Fibroblast of pulmonary artery (primary cell): ENCODE data around the gene TIE1.

Experiments used
- DNase-seq: peaks from one replicate; pipeline ENCODE4 v3.0.0-alpha.2; 2010; ENCODE audit warnings: low read depth
- H3K4me3 ChIP-seq: replicated peaks from 2 replicates; pipeline ENCODE4 v1.5.1; 2011; ENCODE audit warnings: low read depth, mild to moderate bottlenecking, control low read depth, low read length, moderate library complexity
- CTCF ChIP-seq: IDR thresholded peaks from 2 replicates; pipeline ENCODE4 v1.5.1; 2011; ENCODE audit warnings: mild to moderate bottlenecking, control low read depth, low read length, inconsistent platforms; ENCODE audit errors: missing control alignments

The TIE1 gene

GRCh38 chr1:43302721-43303470 is 2.1 kb downstream of the TIE1 start:
- H3K4me3 ChIP-seq = no peak overlapping the region
- TF ChIP-seq CTCF = no peak
- DNase-seq = no peak

- no peak for TF ChIP-seq CTCF
- H3K4me3 ChIP-seq = no peak overlapping the region
- DNase-seq = no peak
Measured at GRCh38 chr1:43303471-43304313, 2.9 kb downstream of the TIE1 start.

GRCh38 chr1:43304314-43304681 is 3.5 kb downstream of the TIE1 start:
- no peak for TF ChIP-seq CTCF
- DNase-seq = no peak
- no peak overlapping the region for H3K4me3 ChIP-seq

GRCh38 chr1:43304771-43305300 is 4.1 kb downstream of the TIE1 start:
- no peak for TF ChIP-seq CTCF
- DNase-seq = no peak
- H3K4me3 ChIP-seq = no peak overlapping the region

GRCh38 chr1:43305461-43305860 is 4.7 kb downstream of the TIE1 start:
- no peak for DNase-seq
- no peak for TF ChIP-seq CTCF
- H3K4me3 ChIP-seq = no peak overlapping the region

- no peak for TF ChIP-seq CTCF
- no peak for DNase-seq
- no peak overlapping the region for H3K4me3 ChIP-seq
Measured at GRCh38 chr1:43305926-43306687, 5.3 kb downstream of the TIE1 start.
